H9 (cell line): ENCODE results near the gene SERTM2. TPM values are rescaled to one million over a fixed set of nuclear protein-coding genes. Genes with fewer than 3 reads are reported as not detected.

ENCODE experiments used
- DNase-seq: peaks from one replicate; pipeline ENCODE4 v3.0.0-alpha.2; 2017
- H2AFZ ChIP-seq: one replicate; pipeline ENCODE4 v1.6.1; 2013; ENCODE audit warnings: mild to moderate bottlenecking, low read length, control low read depth, moderate library complexity
- H2AK5ac ChIP-seq: 2 replicates; pipeline ENCODE4 v1.6.1; 2013; ENCODE audit warnings: low read length, control low read depth, mixed read lengths; ENCODE audit not compliant: insufficient read length
- H2BK120ac ChIP-seq: one replicate; pipeline ENCODE4 v1.6.1; 2013; ENCODE audit warnings: low read depth, mild to moderate bottlenecking, low read length, control low read depth, inconsistent platforms; ENCODE audit not compliant: poor library complexity, severe bottlenecking
- H2BK12ac ChIP-seq: 2 replicates; pipeline ENCODE4 v1.6.1; 2013; ENCODE audit warnings: low read length, control low read depth, mixed read lengths, low read depth; ENCODE audit not compliant: insufficient read length
- H2BK15ac ChIP-seq: 2 replicates; pipeline ENCODE4 v1.6.1; 2013; ENCODE audit warnings: low read depth, low read length, control low read depth
- H2BK20ac ChIP-seq: one replicate; pipeline ENCODE4 v1.6.1; 2013; ENCODE audit warnings: low read depth, mild to moderate bottlenecking, low read length, control low read depth, inconsistent platforms; ENCODE audit not compliant: poor library complexity, severe bottlenecking
- H2BK5ac ChIP-seq: 2 replicates; pipeline ENCODE4 v1.6.1; 2013; ENCODE audit warnings: low read length, control low read depth, mixed read lengths; ENCODE audit not compliant: insufficient read length
- H3K14ac ChIP-seq: 2 replicates; pipeline ENCODE4 v1.6.1; 2013; ENCODE audit warnings: low read length, control low read depth; ENCODE audit not compliant: insufficient read depth
- H3K18ac ChIP-seq: 2 replicates; pipeline ENCODE4 v1.6.1; 2013; ENCODE audit warnings: low read depth, mild to moderate bottlenecking, mixed read lengths, low read length, control low read depth; ENCODE audit not compliant: insufficient read length
- H3K23ac ChIP-seq: 2 replicates; pipeline ENCODE4 v1.6.1; 2013; ENCODE audit warnings: low read length, control low read depth, mixed read lengths, low read depth; ENCODE audit not compliant: insufficient read length
- H3K23me2 ChIP-seq: 2 replicates; pipeline ENCODE4 v1.6.1; 2013; ENCODE audit warnings: low read depth, mild to moderate bottlenecking, mixed read lengths, low read length, control low read depth; ENCODE audit not compliant: insufficient read length, poor library complexity, severe bottlenecking
- H3K27ac ChIP-seq: 2 replicates; pipeline ENCODE4 v1.5.1; 2013; ENCODE audit warnings: low read length, control low read depth, mixed read lengths, low read depth; ENCODE audit not compliant: insufficient read length
- H3K27me3 ChIP-seq: 2 replicates; pipeline ENCODE4 v1.6.1; 2013; ENCODE audit warnings: low read length, control low read depth, inconsistent platforms; ENCODE audit not compliant: insufficient read depth
- H3K4ac ChIP-seq: 2 replicates; pipeline ENCODE4 v1.6.1; 2013; ENCODE audit warnings: low read depth, mild to moderate bottlenecking, control low read depth, inconsistent platforms, low read length, moderate library complexity
- H3K4me1 ChIP-seq: 2 replicates; pipeline ENCODE4 v1.6.1; 2013; ENCODE audit warnings: low read length, control low read depth, inconsistent platforms; ENCODE audit not compliant: insufficient read depth
- H3K4me2 ChIP-seq: 2 replicates; pipeline ENCODE4 v1.6.1; 2013; ENCODE audit warnings: low read length, control low read depth, mixed read lengths; ENCODE audit not compliant: insufficient read length, insufficient read depth
- H3K56ac ChIP-seq: 2 replicates; pipeline ENCODE4 v1.6.1; 2013; ENCODE audit warnings: low read depth, mild to moderate bottlenecking, mixed read lengths, low read length, control low read depth; ENCODE audit not compliant: insufficient read length
- H3K79me1 ChIP-seq: 2 replicates; pipeline ENCODE4 v1.6.1; 2013; ENCODE audit warnings: low read depth, mild to moderate bottlenecking, moderate library complexity, low read length, control low read depth, inconsistent platforms; ENCODE audit not compliant: insufficient read depth, poor library complexity, severe bottlenecking
- H3K79me2 ChIP-seq: 2 replicates; pipeline ENCODE4 v1.6.1; 2013; ENCODE audit warnings: low read length, control low read depth, inconsistent platforms; ENCODE audit not compliant: insufficient read depth
- H3K9ac ChIP-seq: 2 replicates; pipeline ENCODE4 v1.6.1; 2013; ENCODE audit warnings: low read length, control low read depth, mixed read lengths; ENCODE audit not compliant: insufficient read length; ENCODE audit errors: extremely low read depth
- H3K9me3 ChIP-seq: one replicate; pipeline ENCODE4 v1.6.1; 2013; ENCODE audit warnings: low read depth, low read length, inconsistent platforms; ENCODE audit not compliant: control insufficient read depth
- H3T11ph ChIP-seq: one replicate; pipeline ENCODE4 v1.6.1; 2013; ENCODE audit warnings: mild to moderate bottlenecking, low read length, control low read depth, inconsistent platforms
- H4K20me1 ChIP-seq: one replicate; pipeline ENCODE4 v1.6.1; 2013; ENCODE audit not compliant: control insufficient read depth, insufficient read length, insufficient read depth
- H4K5ac ChIP-seq: 2 replicates; pipeline ENCODE4 v1.6.1; 2013; ENCODE audit warnings: low read depth, mild to moderate bottlenecking, mixed read lengths, low read length, control low read depth; ENCODE audit not compliant: insufficient read length
- H4K8ac ChIP-seq: replicated peaks from 2 replicates; pipeline ENCODE4 v1.6.1; 2013; ENCODE audit warnings: low read length, control low read depth, mixed read lengths, low read depth; ENCODE audit not compliant: insufficient read length
- H4K91ac ChIP-seq: 2 replicates; pipeline ENCODE4 v1.6.1; 2013; ENCODE audit warnings: low read depth, mild to moderate bottlenecking, moderate library complexity, mixed read lengths, low read length, control low read depth; ENCODE audit not compliant: insufficient read length
- H3K27ac Mint-ChIP-seq, 3 experiments: 2 replicates in 2 of 3; 3 replicates in 1 of 3; pipeline ENCODE4 v1.8.0; 2020 to 2021; ENCODE audit warnings: mixed read lengths in 3 of 3, mild to moderate bottlenecking in 1 of 3, moderate library complexity in 1 of 3
- H3K27me3 Mint-ChIP-seq: 2 replicates; pipeline ENCODE4 v1.8.0; 2021; ENCODE audit warnings: low read depth, mild to moderate bottlenecking, moderate library complexity, mixed read lengths
- H3K36me3 Mint-ChIP-seq, 3 experiments: 2 replicates in 2 of 3; 3 replicates in 1 of 3; pipeline ENCODE4 v1.8.0; 2020 to 2021; ENCODE audit warnings: low read depth in 3 of 3, mixed read lengths in 3 of 3; ENCODE audit not compliant: insufficient read depth in 1 of 3
- H3K4me1 Mint-ChIP-seq, 2 experiments: 2 replicates each; pipeline ENCODE4 v1.8.0; 2020; ENCODE audit warnings: mixed read lengths in 2 of 2
- H3K4me3 Mint-ChIP-seq, 2 experiments: 2 replicates in 1 of 2; 3 replicates in 1 of 2; pipeline ENCODE4 v1.8.0; 2020 to 2021; ENCODE audit warnings: mild to moderate bottlenecking in 2 of 2, mixed read lengths in 2 of 2, moderate library complexity in 1 of 2
- H3K9me3 Mint-ChIP-seq, 2 experiments: 2 replicates in 1 of 2; 3 replicates in 1 of 2; pipeline ENCODE4 v1.8.0; 2020; ENCODE audit warnings: mild to moderate bottlenecking in 2 of 2, mixed read lengths in 2 of 2, moderate library complexity in 1 of 2
- total RNA-seq: library from RNA; stranded (reverse); gene quantifications from 2 replicates; pipeline ENCODE4 v1.2.1, GENCODE V29; 2021
- TF ChIP-seq, protein P1 (sequence below): fragments of 200-600 bp; sonication (generic); conservative IDR thresholded peaks from 3 replicates; pipeline ENCODE4 v1.8.0; 2021; ENCODE audit warnings: antibody characterized with exemption, mild to moderate bottlenecking

The SERTM2 gene
- total RNA-seq, 1 experiment from 2014 or later: 0.22 TPM

DNA sequence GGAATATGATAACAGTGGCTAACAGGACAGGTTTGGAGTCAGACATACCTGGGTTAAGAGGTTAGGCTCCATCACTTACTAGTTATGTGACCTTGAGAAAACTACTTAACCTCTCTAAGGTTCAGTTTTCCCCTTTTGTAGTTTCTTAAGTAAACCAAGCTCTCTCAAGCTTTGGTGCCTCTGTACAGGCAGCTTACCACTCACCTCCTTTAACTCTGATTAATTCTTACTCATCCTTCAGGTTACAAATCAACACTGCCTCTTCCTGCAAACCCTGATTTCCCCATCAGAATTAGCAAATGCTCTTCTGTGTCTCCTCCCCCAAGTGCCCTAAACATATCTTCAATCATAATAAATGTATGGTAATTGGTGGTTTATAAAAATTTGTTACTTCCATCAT, 3.5 kb upstream of the SERTM2 start:
- H3K27ac Mint-ChIP-seq: no peak overlapping the region
- H3K9me3 Mint-ChIP-seq: no peaks in the 10 kb centered on the region
- no peaks in the 10 kb centered on the region for H3K79me1 ChIP-seq
- H3K4ac ChIP-seq: no peak overlapping the region
- H3K56ac ChIP-seq: no peak overlapping the region
- H3K4me1 ChIP-seq: peaks cover 2% of the 10 kb centered on the region
- H3K36me3 Mint-ChIP-seq: no peaks in the 10 kb centered on the region
- H3T11ph ChIP-seq: no peak overlapping the region
- TF ChIP-seq, protein P1, sequence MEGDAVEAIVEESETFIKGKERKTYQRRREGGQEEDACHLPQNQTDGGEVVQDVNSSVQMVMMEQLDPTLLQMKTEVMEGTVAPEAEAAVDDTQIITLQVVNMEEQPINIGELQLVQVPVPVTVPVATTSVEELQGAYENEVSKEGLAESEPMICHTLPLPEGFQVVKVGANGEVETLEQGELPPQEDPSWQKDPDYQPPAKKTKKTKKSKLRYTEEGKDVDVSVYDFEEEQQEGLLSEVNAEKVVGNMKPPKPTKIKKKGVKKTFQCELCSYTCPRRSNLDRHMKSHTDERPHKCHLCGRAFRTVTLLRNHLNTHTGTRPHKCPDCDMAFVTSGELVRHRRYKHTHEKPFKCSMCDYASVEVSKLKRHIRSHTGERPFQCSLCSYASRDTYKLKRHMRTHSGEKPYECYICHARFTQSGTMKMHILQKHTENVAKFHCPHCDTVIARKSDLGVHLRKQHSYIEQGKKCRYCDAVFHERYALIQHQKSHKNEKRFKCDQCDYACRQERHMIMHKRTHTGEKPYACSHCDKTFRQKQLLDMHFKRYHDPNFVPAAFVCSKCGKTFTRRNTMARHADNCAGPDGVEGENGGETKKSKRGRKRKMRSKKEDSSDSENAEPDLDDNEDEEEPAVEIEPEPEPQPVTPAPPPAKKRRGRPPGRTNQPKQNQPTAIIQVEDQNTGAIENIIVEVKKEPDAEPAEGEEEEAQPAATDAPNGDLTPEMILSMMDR: no peak
- no peak overlapping the region for H4K5ac ChIP-seq
- no peak overlapping the region for H2BK20ac ChIP-seq
- peaks cover 18 to 20% of the 10 kb centered on the region in 2 experiments for H3K4me1 Mint-ChIP-seq
- no peaks in the 10 kb centered on the region for H4K20me1 ChIP-seq
- H3K23me2 ChIP-seq: no peaks in the 10 kb centered on the region
- no peak overlapping the region for H2AFZ ChIP-seq
- H3K18ac ChIP-seq: no peak overlapping the region
- no peak overlapping the region for H3K23ac ChIP-seq
- no peaks in the 10 kb centered on the region for H3K79me2 ChIP-seq
- H2BK15ac ChIP-seq: no peak overlapping the region
- H3K4me2 ChIP-seq: no peak overlapping the region
- H3K27me3 Mint-ChIP-seq: no peaks in the 10 kb centered on the region
- no peak overlapping the region for H2AK5ac ChIP-seq
- no peak for DNase-seq
- H3K9ac ChIP-seq: no peak overlapping the region
- H3K27me3 ChIP-seq: no peaks in the 10 kb centered on the region
- no peak overlapping the region for H2BK5ac ChIP-seq
- no peak overlapping the region for H2BK12ac ChIP-seq
- no peak overlapping the region for H2BK120ac ChIP-seq
- no peak overlapping the region for H3K4me3 Mint-ChIP-seq
- H3K9me3 ChIP-seq: no peaks in the 10 kb centered on the region
- no peak overlapping the region for H4K91ac ChIP-seq
- H4K8ac ChIP-seq: no peak overlapping the region
- H3K14ac ChIP-seq: no peak overlapping the region
- H3K27ac ChIP-seq: no peak overlapping the region
